GM21737 (cell line): ENCODE results near the gene DCLK2.

Experiments used
- ATAC-seq: cut with Tn5 transposase; IDR thresholded peaks from one replicate; pipeline ENCODE4 v1.9.1; 2021; ENCODE audit warnings: mild to moderate bottlenecking, moderate library complexity; ENCODE audit not compliant: unreplicated experiment

DCLK2 gene

DNA sequence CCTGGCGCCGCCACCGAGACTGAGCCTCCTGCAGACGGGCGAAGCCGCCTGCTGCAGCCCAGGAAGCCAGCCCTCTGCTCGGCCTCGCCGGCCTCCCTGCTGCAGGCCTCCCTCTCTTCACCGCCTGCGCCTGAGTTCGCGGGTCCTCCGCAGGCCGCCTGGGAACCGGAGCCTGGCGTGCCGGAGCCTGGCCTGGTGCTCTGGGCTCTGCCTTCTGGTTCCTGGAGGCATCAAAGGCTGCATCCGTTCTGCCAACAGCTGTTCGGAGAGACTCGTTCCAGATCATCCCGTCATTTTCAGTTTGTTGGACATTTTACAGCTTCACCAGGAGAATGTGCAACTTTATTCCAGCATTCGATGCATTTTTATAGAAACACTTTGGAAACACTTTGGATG is 178.0 kb downstream of the DCLK2 start:
- no peak for ATAC-seq

DNA sequence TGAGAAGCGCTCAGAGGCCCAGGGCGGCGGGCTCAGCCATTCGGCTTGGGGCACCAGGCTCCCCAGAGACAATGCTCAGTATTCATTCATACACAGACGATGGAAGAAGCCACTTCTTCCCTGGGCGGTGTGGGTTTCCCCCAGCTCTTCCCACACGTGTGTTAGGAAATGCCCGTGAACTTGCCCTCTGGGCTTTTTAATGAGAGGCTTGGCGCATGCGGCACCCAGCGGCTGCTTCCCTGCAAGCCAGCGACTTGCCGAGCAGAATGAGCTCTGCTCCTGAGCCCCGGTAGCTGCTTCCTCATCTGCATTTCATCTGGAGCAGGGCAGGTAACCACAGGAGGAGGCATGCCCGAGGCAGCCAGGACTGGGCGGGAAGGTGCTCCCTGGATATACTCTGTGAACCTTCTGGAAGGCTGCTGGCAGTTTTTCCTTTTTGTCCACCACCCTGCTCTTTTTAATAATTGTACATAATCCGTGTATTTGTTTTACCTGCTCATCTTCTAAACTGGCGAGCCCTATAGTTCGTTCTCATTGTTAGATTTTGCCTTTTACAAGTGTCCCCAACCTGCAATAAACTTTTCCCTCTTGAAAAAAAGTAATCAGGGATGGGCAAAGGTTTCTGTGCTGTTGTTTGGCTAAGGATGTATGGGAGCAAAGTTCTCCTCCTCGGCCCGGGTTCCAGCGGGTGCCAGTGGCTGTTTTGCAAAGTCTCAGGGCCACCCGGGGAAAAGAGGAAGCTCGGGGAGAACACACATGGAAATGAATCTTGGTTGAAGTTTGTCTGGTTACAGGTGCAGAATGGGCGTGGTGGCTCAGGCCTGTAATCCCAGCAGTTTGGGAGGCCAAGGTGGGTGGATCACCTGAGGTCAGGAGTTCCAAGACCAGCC is 178.8 kb downstream of the DCLK2 start:
- no peak for ATAC-seq

DNA sequence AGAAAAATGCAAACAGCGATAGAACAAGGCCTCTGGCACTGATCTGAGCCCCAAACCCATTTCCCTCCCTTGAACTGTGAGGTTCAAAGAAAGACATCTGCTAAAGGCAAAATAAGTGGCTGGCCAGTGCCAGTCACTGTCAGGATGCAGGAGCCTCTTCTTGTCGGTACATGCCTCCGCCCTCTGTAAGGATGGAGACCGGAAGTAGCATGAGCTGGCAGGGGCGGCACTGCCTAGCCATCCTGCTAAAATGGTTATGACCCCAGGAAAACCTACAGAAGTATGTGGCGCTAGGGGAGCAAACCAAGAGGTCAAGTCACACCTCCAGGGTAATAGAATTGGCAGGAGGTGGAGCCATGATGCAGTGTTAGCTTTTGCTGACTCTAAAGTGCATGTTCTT is 180.3 kb downstream of the DCLK2 start:
- no peak for ATAC-seq

DNA sequence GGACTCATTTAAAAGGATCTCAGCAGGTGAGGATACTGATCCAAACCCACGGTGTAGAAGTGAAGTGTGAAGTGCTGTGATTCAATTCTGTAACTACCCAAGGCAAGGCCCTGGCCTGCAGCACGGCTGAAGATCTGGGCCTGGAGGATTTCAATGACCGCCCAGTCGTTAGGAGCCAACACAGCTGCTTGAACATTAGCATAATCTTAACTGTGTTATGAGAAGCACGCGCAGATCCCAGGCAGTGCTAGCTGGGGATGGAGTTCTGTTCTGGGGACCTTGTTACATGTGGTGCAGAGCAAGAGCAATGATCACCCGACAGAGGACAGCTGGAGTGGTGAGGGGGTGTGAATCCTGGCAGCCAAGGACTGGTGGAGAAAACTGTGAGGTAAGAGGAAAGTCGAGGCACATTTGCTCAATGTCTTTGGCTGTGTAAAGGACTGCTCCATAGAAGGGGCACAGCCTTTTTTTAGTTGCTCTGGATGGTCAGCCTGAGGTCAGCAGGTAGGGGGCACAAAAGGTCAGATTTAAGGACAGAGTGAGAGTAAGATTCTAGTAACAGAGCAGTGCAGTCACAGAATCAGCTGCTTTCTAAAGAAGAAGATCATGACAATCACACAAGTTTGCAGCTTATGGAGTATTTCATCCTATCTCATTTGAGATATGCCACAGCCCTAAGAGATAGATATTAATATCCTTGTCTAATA is 181.8 kb downstream of the DCLK2 start:
- no peak for ATAC-seq

DNA sequence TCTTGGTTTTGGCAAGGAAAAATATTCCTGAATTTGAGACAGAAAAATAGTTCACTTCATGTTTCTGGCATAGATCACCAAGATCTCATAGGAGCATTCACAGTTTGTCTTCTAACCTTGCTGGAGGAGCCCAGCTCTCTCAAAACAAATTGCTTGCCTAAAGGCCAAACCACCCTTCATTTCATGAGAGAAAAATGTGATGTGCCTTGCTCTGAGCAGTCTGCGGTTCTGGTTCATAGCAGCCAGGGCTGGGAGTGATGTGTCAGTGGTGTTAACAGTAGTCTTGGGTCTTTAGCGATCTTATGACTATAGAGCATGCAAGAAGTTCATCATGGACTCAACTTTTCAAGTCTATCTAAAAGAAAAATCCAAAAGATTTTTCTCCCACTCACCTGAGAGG is 183.3 kb downstream of the DCLK2 start:
- no peak for ATAC-seq

DNA sequence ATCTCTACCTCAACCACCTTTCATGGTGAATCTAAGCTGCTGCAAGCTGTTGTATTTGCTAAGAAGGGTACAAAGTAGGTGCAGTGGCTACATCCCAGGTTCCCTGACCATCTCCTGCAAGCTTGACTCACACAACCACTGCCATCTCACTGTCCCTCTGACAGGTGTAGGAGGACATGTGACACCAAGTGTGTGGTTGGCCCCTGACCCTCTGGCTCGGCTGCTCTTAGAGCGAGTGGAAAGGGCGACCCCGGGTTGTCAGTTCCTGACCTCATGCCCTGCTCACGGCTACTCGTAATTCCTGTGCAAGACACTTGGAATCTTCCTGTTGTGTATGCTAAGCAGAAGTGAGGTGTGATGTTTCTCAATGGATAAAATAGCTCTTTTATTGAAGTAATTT is 184.4 kb downstream of the DCLK2 start:
- no peak for ATAC-seq

DNA sequence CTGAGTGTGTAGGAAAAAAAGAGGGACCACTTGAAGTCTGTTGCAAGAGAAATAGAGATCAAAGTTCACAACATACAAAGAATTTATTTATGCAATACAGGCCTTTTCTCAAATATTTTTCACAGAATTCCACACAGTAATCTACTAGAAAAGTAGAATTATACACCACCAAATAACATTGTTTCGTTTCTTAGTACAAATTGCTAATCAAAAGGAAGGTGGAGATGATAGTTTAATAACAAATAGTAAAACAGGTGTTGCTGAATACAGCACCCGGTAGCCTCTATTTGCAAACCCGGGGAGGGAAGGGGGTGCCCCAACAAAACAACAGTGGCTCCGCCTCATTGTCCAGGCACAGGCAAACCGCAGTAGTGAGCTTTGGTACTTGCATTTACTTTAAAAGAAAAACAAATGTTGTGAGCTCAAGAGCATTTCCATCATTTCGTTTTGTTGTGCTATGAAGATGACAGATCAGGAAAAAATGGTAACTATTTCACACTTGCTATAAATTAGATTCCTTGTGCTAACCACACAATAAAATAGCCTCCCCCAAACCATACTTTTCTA is 186.4 kb downstream of the DCLK2 start:
- ATAC-seq: no peak

DNA sequence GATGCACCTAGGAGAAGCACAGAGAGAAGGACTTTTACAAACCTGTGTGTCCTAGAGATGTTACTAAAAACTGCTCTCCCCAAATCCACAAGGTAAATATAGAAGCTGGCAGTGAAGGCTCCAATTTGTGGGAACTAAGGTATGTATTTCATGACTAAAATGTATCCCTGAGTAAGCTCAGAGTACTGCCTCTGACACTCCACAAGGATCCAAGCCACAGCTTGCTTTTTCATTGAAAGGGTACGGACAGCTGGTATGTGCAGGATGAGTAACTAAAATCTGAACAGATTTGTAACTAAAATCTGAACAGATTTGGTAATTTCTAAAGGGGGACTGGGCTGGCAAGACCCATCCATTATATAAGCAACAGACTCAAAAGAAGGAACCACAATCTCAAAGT is 187.6 kb downstream of the DCLK2 start:
- ATAC-seq: no peak

DNA sequence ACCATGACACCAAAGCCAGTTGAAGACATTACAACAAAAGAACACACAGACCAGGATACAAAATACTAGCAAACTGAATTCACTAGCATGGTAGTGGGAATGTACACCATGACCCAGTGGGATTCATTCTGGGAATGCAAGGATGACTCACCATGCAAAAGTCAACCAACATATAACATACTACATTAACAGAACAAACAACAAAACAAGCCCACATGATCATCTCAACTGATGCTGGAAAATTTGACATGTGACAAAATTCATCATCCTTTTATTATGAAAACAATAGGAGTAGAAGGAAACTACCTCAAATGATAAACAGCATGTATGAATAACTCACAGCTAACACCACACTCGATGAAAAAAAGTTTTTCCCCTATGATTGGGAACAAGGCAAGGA is 190.2 kb downstream of the DCLK2 start:
- no peak for ATAC-seq

DNA sequence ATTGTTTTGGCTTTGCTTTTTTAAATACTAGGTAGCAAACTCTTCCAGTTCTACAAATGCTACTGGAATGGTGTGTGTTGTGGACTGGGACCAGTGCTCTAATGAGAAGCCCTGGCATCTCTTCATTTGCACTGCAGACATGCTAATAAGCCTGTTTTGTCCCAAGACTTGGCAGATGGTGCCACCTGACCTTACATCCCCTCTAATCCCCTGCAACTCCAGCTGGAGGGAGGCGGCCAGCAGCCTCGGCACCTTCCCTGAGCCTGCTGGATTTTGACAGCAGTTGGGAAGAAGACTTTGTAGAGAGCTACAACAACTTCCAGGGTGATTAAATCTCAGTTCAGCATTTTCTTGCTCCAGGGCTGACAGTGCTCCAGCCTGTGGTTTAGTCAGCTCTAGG is 200.0 kb downstream of the DCLK2 start:
- ATAC-seq: no peak

DNA sequence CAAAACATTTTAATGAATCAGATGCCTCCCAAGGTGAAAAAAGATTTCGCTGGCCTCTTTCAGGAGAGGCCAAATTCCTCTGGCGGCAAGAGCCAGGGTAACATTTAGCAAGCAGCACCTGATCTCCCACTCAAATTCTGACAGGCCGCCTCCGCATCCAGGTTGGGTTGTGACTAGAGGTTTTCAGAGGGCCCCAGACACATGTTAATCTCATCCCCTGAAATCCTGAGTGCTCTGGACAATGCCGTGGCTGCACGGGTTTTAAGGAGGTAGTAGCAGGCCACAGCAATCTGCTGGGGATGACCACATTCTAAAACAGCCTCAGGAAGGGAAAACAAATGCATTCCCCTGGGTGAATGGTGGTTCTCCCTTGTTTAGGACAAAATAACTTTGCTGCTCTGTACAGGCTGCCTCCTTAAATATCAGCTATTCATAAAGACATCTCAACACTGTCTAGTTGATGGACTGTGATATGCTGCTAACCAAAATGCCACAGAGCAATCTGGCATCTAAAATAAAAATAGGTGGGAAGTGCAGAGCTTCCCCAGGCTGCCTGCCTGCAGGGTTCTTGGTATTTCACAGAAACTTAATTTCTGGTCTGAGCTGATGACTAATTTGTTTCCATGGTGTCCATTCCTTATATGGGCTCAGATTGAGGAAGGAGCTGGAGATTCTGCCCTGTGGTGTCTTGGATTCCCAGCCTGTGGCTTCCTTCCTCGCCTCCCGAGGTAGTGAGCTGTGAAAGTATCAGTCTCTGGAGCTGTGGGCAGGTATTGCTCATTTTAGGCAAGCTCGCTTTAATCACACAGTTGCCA is 202.0 kb downstream of the DCLK2 start:
- ATAC-seq: no peak

DNA sequence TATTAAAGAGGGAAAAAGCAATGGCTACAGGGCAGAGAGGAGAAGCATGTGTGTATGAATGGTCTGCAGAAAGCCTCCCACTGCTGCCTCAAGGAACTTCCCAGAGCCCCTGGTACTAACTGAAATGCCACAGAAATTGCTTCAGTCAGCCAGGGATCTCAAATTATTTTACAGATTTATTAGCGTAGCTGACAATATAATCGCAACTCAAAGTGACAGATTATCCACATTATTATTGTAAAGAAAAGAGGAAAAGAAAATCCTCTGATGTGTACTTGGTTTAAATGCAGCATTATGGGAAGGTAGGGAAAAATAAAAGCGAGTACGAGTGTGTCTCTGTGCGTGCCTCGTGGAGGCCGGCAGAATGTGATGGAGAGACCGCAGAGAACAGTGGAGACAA is 202.7 kb downstream of the DCLK2 start:
- ATAC-seq: no peak

DNA sequence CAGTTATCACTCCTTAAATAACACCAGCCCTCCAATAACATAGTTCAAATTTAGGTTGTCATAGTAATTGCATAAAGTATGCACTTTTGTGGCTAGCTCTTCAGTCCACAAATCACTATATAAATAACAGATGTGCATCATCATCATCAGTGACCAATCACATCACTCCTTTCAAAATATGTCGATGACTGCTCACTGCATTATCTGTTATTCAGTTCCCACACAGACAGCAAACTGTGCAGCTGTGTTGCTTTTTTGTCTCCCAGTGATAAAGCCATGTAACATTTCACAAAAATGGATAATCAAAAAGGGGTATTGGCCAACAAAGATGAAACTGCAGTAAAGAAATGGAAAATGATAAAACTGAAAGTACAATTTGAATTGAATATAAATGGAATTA is 205.4 kb downstream of the DCLK2 start:
- ATAC-seq: no peak

DNA sequence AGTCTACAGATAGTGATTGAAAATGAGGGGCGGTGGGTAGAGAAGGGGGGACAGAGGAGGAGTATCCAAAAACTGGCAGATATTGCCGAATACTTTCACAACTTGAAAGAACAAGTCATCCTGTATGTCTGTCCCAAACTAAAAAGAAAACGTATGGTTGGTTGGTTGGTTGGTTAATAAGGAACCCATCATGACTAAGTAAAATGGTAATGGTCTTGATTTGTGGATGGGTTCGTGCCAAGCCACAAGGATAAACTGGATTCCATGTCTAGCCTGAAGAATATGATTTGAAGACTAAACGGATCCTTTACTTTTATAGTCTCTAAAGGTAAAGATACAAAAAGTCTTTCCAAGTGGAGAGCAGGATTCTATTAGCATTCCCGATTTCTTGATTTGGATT is 208.4 kb downstream of the DCLK2 start:
- no peak for ATAC-seq

DNA sequence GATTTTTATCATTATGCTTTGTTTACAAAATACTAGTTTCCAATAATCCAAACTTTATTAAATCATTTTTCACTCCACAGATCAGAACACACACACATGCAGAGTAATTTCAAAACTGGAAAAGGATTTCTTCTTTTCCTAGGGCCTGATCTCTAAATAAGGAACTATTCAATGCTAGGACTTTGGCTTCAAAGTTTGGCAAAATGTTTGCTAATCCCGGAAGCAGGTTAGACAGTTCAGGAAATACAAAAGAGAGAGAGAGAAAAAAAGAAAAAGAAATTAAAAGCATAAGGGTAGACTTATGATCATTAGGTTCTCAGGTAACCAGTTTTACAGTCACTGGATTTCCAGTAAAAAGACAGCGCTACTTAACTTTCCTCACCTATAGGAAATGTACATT is 211.0 kb downstream of the DCLK2 start:
- ATAC-seq: no peak

DNA sequence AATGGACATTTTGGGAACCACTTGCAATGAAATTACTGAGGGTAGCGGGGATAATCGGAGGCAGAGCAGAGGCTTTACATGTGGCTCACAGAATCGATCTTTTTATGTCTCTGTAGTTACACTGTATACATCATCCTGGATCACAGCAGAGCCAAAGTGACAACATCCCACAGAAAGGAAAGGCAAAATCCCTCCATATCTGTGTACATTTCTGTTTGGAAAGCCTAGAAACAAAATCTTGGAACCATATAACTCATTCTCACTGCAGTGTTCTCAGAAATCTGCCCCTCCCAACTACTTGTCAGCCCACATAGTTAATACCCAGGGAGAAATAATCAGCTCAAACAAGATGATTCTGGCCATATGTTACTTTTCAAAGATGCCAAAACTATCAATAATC is 211.6 kb downstream of the DCLK2 start:
- no peak for ATAC-seq

DNA sequence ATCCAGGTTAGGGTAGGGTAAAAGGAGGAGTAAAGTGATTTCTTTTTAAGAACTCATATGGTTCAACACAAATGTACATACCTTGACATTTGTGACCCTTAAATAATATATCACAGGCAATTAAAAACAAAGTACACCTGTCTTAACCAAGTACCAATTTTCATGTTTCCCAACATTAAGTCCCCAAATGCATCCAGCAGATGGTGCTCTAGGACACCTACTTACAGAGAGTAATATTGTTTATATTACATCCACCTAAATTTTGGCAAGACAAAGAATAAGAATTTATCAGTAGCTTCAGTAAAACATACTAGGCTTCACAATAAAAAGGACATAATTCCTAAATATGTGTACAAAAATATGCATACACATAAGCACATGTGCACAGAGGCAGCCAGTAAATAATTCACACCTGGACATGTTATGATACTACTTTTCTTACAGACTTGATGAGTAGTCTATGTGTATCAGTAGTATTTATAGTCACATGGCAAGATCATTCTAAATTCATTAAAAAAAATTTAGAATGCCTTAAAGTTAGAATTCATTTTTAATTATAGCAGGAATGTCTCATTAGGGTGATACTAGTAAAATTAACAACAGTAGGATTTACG is 219.7 kb downstream of the DCLK2 start:
- ATAC-seq: no peak

DNA sequence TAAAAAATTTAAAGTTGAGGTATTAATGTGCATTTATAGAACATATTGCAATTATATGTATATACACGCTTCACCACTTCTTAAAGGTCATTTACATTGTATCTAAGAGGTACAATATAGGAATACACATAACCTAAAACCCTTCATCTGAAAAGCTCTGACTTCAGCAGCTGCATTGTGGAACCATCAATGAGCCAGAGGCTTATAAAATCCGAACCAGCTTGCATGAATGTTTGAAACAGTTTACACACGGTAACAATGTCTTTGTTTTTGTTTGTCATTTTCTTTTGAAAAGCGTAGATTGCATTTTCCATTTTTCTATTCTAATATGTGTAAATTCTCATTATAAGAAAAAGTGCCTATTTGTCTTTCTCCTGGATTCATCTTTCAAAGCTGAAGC is 221.6 kb downstream of the DCLK2 start:
- no peak for ATAC-seq

DNA sequence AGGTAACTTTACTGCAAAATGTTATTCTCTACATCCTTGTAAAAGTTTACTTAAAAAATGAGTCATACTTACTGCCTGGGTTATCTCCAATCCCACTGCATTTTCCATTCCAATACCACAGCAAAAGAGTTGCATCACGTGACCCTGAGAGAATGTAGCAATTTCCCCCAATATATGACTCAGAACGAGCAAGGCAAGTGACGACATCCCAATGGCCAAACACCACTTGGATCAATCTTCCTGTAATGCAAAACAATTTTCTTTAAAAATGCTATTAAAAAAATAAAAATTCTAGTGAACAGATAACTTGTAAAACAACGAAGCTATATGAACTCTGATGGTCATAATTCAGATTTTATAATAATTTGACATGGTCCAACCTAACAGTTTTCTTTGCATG is 224.3 kb downstream of the DCLK2 start:
- ATAC-seq: no peak

DNA sequence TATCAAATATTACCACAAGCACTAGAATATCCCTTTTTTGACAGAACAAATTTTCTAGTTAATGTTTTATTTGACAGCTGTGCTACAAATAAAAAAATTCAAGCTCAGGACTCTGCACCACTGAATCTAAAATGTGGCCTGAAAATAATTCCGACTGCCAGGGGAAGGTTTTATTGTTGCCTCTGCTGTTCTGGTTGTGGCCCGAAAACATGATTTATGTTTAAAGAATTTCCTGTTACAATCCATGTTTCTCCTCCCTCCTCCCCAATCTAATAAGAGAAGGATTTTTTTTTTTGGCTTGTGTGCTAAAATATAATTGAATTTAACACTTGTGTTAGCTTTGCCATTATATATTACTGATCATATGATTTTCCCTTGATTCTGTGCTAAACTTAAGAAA is 227.8 kb downstream of the DCLK2 start:
- ATAC-seq: no peak

DNA sequence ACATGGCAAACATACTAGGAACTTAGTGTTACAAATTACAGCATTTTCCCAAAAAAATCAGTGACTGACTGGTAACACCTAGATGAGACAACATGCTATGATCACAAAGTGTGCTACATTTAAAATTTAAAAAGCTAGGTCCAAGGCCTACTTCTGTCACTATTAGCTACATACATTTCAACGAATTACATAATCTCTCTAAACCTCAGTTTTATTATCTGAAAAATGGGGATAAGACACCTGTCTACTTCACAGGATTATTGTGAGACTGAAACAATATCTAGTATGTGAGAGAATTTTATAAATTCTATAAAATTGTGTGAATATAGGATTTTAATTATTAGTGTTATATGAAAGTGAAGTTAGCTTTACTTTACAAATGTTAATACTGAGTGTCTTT is 228.5 kb downstream of the DCLK2 start:
- no peak for ATAC-seq
